Measurements from ENCODE around the gene STK39. TPM values are rescaled to one million over a fixed set of nuclear protein-coding genes. Genes with fewer than 3 reads are reported as not detected.

The STK39 gene
- total RNA-seq, 4 donors from 2014 or later, result 6.4 to 9.0 (median 6.7) TPM

GRCh38 chr2:168116448-168116847 lies 130.9 kb downstream of the STK39 start:
- intact Hi-C loops (cut with DNase I), result loop anchor here (10.0 kb wide), 1 partner anchor 1572 kb away; no protein-coding TSS in a partner anchor
- Histone ChIP-seq H3K4me1 (no peaks in the 10 kb centered on the region), H3K27me3 (no peaks in the 10 kb centered on the region), H3K9me3 (no peaks in the 10 kb centered on the region), H3K4me3 (replicated peaks in 1 of 3) (no peak overlapping the region), H3K36me3 (no peaks in the 10 kb centered on the region), H3K27ac (no peak overlapping the region)
- DNase-seq, result no peak
- TF ChIP-seq CTCF (IDR thresholded peaks at IDR 0.05) (no peak), POLR2A (IDR thresholded peaks at IDR 0.05) (no peak)
- WGBS, 2 donors, result 84 to 94% methylated on average over 2 of the region's 2 CpGs

DNA sequence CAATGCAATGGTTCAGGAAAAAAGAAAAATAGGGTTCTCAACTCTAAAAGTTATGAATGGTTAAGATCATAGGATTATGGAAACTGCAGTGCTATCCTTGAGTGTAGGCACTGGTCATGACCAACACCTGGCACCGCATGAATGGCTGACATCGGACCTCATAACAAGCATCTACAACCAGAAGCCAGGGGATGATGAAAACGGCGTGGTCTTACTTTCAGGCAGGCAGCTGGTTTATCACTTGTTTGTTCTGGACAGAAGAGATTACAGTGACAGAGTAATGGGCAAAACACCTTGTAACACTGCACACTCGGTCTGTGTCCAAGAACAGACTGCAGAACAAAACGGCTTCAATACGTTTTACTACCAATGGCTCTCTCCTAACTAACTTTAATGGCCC lies 132.8 kb downstream of the STK39 start:
- Histone ChIP-seq H3K4me1 (no peaks in the 10 kb centered on the region), H3K4me3 (replicated peaks in 1 of 3) (no peak overlapping the region), H3K27me3 (no peaks in the 10 kb centered on the region), H3K9me3 (no peaks in the 10 kb centered on the region), H3K36me3 (no peaks in the 10 kb centered on the region), H3K27ac (no peak overlapping the region)
- 85 to 90% methylated on average over 7 of the region's 7 CpGs for WGBS, 2 donors
- TF ChIP-seq CTCF (IDR thresholded peaks at IDR 0.05) (no peak), POLR2A (IDR thresholded peaks at IDR 0.05) (no peak)
- intact Hi-C loops (cut with DNase I), result loop anchor here (10.0 kb wide), 1 partner anchor 1570 kb away; no protein-coding TSS in a partner anchor
- DNase-seq, result no peak

GRCh38 chr2:168114040-168114439 lies 133.4 kb downstream of the STK39 start:
- H3K27me3 ChIP-seq, result no peaks in the 10 kb centered on the region
- no peak for DNase-seq
- H3K4me3 ChIP-seq (replicated peaks in 1 of 3), result no peak overlapping the region
- H3K27ac ChIP-seq, result no peak overlapping the region
- intact Hi-C loops (cut with DNase I), result loop anchor here (10.0 kb wide), 1 partner anchor 1569 kb away; no protein-coding TSS in a partner anchor
- WGBS, 2 donors, result 68 to 77% methylated on average over 2 of the region's 2 CpGs
- no peaks in the 10 kb centered on the region for H3K36me3 ChIP-seq
- no peaks in the 10 kb centered on the region for H3K9me3 ChIP-seq
- TF ChIP-seq POLR2A (IDR thresholded peaks at IDR 0.05) (no peak), CTCF (IDR thresholded peaks at IDR 0.05) (no peak)
- H3K4me1 ChIP-seq, result no peaks in the 10 kb centered on the region

GRCh38 chr2:168107322-168107721 lies 140.1 kb downstream of the STK39 start:
- intact Hi-C loops (cut with DNase I), result no loop called here
- Histone ChIP-seq H3K27ac (no peak overlapping the region), H3K4me3 (replicated peaks in 1 of 3) (no peak overlapping the region), H3K9me3 (no peaks in the 10 kb centered on the region), H3K27me3 (no peaks in the 10 kb centered on the region), H3K4me1 (no peaks in the 10 kb centered on the region), H3K36me3 (no peaks in the 10 kb centered on the region)
- DNase-seq, result no peak
- TF ChIP-seq POLR2A (IDR thresholded peaks at IDR 0.05), result no peak
- TF ChIP-seq CTCF (IDR thresholded peaks at IDR 0.05), result no peak
- 72 to 82% methylated on average over 2 of the region's 2 CpGs for WGBS, 2 donors

- H3K27ac ChIP-seq, result no peak overlapping the region
- DNase-seq, result no peak
- H3K36me3 ChIP-seq, result no peaks in the 10 kb centered on the region
- intact Hi-C loops (cut with DNase I), result no loop called here
- H3K4me3 ChIP-seq (replicated peaks in 1 of 3), result no peak overlapping the region
- no peaks in the 10 kb centered on the region for H3K9me3 ChIP-seq
- WGBS, 2 donors, result 79 to 89% methylated on average over 3 of the region's 3 CpGs
- no peak for TF ChIP-seq POLR2A (IDR thresholded peaks at IDR 0.05)
- no peak for TF ChIP-seq CTCF (IDR thresholded peaks at IDR 0.05)
- H3K4me1 ChIP-seq, result no peaks in the 10 kb centered on the region
- no peaks in the 10 kb centered on the region for H3K27me3 ChIP-seq
Observed at GRCh38 chr2:168105127-168105683, 142.2 kb downstream of the STK39 start.
